ENCODE measurements around the gene BMP6.

Gene BMP6

DNA sequence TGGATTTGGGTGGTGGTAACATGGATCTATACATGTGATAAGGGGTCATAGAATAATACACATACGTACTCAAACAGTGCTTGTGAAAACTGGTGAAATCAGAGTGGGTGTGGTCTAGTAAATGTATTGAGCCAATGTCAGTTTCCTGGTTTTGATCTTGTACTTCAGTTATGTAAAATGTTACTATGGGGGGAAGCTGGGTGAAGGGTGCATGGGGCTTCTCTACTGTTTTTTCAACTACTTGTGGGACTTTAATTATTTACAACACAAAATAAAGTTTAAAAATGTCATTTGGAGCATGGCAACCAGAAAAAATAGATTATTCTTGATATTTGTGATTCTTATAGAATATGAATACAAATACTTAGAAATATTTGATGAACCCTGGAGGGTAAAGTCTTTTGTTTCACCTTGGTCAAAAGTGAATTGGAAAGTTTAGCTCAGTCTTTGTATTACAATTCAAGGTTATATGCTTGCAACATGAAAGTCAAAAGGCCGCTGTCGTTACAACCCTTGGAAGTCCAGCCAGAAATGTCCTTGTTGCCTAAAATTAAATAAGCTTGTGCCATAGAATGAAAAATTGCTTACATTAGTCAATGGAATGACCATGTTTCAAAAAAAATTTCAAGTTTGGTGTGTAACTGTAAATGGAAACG, 110.6 kb downstream of the BMP6 start:
- no peak for DNase-seq

DNA sequence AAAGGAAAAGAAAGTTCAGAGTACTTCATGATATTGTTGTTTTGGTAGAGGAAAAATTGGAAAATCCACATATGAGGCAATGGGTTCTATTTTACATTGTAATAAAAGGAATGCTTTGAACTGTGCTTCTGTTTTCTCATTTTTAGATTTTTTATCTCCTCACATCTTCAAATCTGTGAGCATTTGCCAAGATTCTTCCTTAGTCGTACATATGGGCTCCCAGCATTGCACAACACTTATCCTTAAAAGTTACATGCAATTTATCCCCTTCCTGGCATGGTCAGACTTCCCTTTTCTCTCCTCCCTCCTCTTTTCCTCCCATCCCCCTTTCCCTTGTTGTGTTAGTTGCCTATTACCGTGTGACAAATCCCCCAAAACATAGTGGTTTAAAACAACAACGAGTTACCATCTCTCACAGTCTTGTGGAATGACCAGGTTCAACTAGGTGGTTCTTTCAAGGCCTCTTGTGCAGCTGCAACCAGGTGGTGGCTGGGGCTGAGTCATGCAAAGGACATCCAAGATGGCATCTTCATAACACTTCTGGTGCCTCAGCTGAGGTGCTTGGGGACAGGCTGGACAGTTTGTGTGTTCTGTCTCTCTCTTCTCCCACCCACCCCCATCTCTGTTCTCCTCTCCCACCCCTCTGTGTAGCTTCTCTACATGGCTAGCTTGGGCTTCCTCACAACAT, 116.0 kb downstream of the BMP6 start:
- no peak for DNase-seq

GRCh38 chr6:7846966-7847818, 121.3 kb downstream of the BMP6 start:
- DNase-seq: no peak

- DNase-seq: no peak
These were observed 122.3 kb downstream of the BMP6 start for GRCh38 chr6:7848229-7848628.

DNA sequence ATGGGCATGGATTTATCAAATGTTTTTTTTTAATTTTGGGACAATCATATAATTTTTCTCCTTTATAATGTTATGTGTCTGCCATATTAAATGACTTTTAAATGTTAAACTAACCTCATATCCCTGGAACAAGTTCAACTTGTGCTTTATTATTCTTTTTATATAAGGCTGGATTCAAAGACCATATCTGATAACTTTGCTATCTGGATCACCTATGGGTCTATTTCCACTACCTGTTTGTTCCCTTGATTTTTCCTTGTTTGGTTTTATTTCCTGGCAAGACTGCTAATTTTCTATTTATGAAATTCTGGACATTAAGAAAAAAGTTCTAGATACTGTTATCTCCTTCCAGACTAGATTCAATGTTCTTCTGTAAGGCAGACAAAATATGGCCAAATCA, 125.9 kb downstream of the BMP6 start:
- no peak for DNase-seq

DNA sequence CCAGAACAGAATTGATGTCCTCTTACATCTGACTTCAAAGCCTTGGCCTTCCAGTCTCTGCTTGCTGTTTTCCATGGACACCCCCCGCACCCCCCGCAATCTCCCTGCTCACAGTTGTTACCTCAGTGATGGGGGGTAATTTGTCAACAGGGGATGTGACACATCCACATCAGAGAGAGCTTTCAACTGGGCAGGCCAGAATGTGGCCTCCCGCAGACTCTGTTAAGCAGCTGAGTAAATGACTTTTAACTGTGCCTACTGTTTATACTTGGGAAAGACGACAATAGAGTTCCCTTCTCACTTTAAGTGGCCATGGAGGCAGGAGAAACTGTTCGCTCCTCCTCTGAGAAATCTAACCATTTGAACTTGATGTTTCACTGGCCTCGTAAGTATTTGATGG, 133.7 kb downstream of the BMP6 start:
- no peak for DNase-seq

DNA sequence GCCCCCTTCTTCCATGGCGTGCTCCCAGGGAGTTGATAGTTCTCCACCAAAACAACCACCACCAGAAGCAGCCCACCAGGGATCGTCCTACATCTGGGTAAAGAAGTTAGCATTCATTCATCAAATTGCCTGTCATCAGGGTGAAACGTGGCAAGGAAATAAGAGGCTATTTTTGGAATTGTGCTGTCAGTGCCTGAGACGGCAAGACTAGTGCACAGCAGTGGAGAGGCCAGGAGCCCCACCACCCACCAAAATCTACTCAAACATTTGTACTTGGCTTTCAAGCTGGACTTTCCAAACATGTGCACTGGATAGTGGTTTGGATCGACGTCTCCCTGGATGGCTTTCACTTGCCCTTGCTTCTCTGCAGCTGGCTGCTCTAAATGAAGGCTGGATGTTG, 139.9 kb downstream of the BMP6 start:
- DNase-seq: no peak

- no peak for DNase-seq
These were observed 140.6 kb downstream of the BMP6 start for GRCh38 chr6:7866526-7866925.

DNA sequence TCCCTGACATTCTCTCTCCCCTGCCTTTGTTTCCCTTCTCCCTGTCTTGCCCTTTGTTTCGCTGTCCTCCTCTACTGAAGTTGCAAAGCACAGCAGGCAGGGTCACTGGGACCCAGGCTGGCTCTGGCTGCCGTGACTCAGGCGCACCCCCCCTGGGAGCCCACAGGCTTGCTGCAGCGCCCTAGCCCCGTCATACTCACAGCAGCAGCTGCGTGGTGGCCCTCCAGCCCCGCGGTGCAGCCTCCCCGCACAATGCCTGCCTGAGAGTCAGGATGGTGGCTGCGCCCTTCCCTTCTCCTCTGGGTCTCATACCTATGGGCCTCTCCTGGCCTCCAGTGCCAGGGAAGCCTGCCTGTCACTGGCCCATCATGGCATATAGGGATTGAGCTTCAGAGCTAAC, 143.0 kb downstream of the BMP6 start:
- DNase-seq: no peak

DNA sequence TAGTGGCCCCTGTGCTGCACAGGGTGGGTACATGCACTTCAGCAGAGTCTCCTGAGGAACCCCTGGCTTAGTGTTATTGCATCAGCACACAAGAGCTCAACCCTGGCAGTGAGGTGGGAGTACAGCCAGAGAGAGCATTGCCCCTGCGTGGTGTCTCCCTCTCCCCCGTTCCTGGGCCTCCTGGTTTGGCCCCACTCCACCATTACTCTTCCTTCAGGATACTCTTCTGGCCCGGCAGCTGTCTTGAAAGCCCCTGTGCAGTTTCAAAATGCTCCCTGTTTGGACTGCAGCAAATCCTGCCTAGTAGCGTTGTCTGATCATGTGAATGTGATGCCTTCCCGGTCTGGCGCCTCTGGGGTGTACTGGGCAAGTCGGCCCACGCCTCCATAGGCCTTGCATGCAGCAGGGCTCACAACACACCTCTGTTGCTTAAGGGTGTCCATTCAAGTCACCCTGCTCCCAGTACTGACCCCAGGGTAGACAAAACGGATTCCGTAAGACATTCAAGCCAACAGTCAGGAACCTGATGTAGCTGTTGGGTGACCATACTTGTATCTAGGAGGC, 152.6 kb downstream of the BMP6 start:
- DNase-seq: no peak

GRCh38 chr6:7879043-7879442, 153.1 kb downstream of the BMP6 start:
- DNase-seq: no peak

GRCh38 chr6:7879579-7879978, 153.7 kb downstream of the BMP6 start:
- no peak for DNase-seq

GRCh38 chr6:7879980-7880717, 154.2 kb downstream of the BMP6 start:
- DNase-seq: no peak

DNA sequence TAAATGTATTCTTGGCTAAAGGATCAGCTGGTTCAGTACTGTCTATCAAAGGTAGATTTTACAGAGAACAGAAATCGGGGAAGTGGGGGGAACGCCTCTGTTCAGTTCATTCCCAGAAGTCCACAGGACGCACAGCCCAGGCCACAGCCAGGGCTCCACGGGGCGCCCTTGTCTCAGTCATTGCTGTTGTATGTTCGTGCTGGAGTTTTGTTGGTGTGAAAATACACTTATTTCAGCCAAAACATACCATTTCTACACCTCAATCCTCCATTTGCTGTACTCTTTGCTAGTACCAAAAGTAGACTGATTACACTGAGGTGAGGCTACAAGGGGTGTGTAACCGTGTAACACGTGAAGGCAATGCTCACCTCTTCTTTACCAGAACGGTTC, 154.8 kb downstream of the BMP6 start:
- DNase-seq: no peak

GRCh38 chr6:7881765-7882500, 156.0 kb downstream of the BMP6 start:
- no peak for DNase-seq

- DNase-seq: no peak
These were observed 156.8 kb downstream of the BMP6 start for GRCh38 chr6:7882505-7883257.

DNA sequence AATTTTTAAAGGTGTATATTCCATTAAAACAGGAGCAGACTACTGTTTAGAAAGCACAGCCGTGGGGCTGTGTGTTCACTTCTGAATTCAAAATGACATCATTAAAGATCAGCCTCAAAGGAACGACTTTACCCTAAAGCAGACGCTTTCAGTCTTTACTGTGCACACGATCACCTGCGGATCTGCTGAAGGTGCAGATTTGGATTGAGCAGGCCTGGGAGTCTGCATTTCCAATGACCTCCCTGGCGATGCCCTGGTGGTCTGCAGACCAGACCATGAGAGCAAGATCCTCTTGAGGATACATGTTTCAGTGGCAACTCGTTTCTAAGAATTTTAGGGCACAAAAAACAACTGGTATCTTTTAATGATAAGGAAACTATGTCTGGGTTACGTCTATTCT, 157.5 kb downstream of the BMP6 start:
- DNase-seq: no peak

- no peak for DNase-seq
These were observed 160.2 kb downstream of the BMP6 start for GRCh38 chr6:7886132-7886531.

GRCh38 chr6:7887278-7887991, 161.5 kb downstream of the BMP6 start:
- no peak for DNase-seq

DNA sequence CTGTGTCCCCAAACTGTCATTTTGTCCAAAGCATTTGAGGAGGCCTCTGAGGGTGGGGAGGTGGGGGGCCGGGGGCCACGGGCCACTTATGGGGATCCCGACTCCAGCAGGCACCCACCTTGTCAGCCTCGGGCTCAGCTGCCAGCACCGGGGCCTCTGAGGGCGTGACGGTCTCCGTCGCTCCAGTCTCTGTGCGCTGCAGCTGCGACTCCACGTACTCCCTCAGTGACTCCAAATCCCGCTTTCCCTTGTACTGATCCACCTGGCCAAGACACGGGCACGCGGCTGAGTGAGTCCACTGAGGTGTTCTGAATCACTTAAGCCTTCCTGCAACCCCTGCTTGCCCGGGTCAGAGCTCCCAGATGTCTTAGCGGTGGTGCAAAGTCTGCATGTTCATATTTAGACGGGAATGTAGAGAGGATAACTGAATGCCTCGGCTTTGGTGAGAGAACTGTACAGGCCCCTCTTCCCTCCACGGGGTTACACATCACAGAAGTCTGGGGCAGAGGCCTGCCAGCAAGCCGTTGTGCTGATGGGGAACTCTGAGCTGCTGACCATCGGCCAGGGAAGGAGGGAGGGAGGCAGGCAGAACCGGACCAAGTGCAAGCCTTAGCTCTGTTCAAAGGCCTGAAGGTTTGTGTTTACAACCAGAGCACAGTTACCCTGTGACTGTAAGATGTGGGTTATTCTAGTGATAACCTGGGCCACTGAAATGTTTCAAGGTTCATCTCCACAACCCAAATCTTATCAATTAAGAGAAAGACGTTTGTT, 162.9 kb downstream of the BMP6 start:
- DNase-seq: no peak

Data from stimulated activated CD4-positive, alpha-beta T cell treated with anti-CD3 and anti-CD28 coated beads, Interleukin-15, amount 100 ng/mL, for 24 hours (primary cell).